IMR-90 (cell line): Measurements from ENCODE around the gene VPS37B. TPM values are rescaled to one million over a fixed set of nuclear protein-coding genes. Genes with fewer than 3 reads are reported as not detected.

Experiments used
- ATAC-seq: fragments of 200-7000 bp; cut with Tn5 transposase; 2 replicates; pipeline ENCODE4 v1.9.1; 2020; ENCODE audit warnings: low read depth, mild to moderate bottlenecking, moderate library complexity
- BruUV-seq: library from RNA; stranded (reverse); fragments of 400-500 nt; replicated peaks from 2 replicates; lab custom pipeline; 2021; lab: Mats Ljungman, UMichigan
- CTCF ChIA-PET: fragments of 300-600 bp; formaldehyde crosslinking; extraction: SDS; loops from one replicate; lab custom pipeline; 2021; ENCODE audit warnings: antibody characterized with exemption; lab: Yijun Ruan, JAX
- POLR2A ChIA-PET: fragments of 300-600 bp; sonication (Branson Sonifier 250); formaldehyde crosslinking; loops from one replicate; lab custom pipeline; 2022; ENCODE audit warnings: antibody characterized with exemption; ENCODE audit not compliant: unreplicated experiment; lab: Charles Lee
- DNase-seq: peaks from one replicate; pipeline ENCODE4 v3.0.0; 2013
- H2AFZ ChIP-seq: replicated peaks from 2 replicates; pipeline ENCODE3; 2013; ENCODE audit warnings: low read length, mild to moderate bottlenecking; ENCODE audit not compliant: poor library complexity
- H2AK5ac ChIP-seq: 2 replicates; pipeline ENCODE4 v1.6.1; 2013; ENCODE audit warnings: low read depth, low read length, inconsistent platforms
- H2AK9ac ChIP-seq: replicated peaks from 2 replicates; pipeline ENCODE3; 2013; ENCODE audit warnings: mild to moderate bottlenecking, low read depth, low read length, moderate library complexity; ENCODE audit not compliant: poor library complexity
- H2BK120ac ChIP-seq: 2 replicates; pipeline ENCODE4 v1.6.1; 2013; ENCODE audit warnings: low read depth, low read length, inconsistent platforms
- H2BK15ac ChIP-seq: 3 replicates; pipeline ENCODE4 v1.6.1; 2013; ENCODE audit warnings: low read depth, low read length, inconsistent platforms
- H2BK20ac ChIP-seq: 2 replicates; pipeline ENCODE4 v1.6.1; 2013; ENCODE audit warnings: low read depth, mild to moderate bottlenecking, inconsistent platforms, low read length, moderate library complexity
- H2BK5ac ChIP-seq: 2 replicates; pipeline ENCODE4 v1.6.1; 2013; ENCODE audit warnings: mild to moderate bottlenecking, low read depth, low read length, inconsistent platforms; ENCODE audit not compliant: poor library complexity, severe bottlenecking
- H3K14ac ChIP-seq: replicated peaks from 2 replicates; pipeline ENCODE4 v1.6.1; 2013; ENCODE audit warnings: low read depth, low read length, inconsistent platforms
- H3K18ac ChIP-seq: 2 replicates; pipeline ENCODE4 v1.6.1; 2013; ENCODE audit warnings: low read depth, low read length, control low read depth
- H3K23ac ChIP-seq: 2 replicates; pipeline ENCODE4 v1.6.1; 2013; ENCODE audit warnings: low read depth, low read length, inconsistent platforms
- H3K27ac ChIP-seq: 2 replicates; pipeline ENCODE4 v1.5.1; 2013; ENCODE audit warnings: mild to moderate bottlenecking, control low read depth, low read length; ENCODE audit not compliant: insufficient read depth
- H3K27me3 ChIP-seq: 2 replicates; pipeline ENCODE4 v1.6.1; 2013; ENCODE audit warnings: low read length; ENCODE audit not compliant: control insufficient read depth, insufficient read depth
- H3K36me3 ChIP-seq: 2 replicates; pipeline ENCODE4 v1.6.1; 2013; ENCODE audit warnings: low read length, mixed read lengths; ENCODE audit not compliant: control insufficient read depth, insufficient read depth
- H3K4ac ChIP-seq: 2 replicates; pipeline ENCODE4 v1.6.1; 2013; ENCODE audit warnings: low read depth, low read length, inconsistent platforms
- H3K4me1 ChIP-seq: 2 replicates; pipeline ENCODE4 v1.6.1; 2013; ENCODE audit warnings: low read length, mixed read lengths; ENCODE audit not compliant: control insufficient read depth, insufficient read depth
- H3K4me2 ChIP-seq: 2 replicates; pipeline ENCODE4 v1.6.1; 2013; ENCODE audit warnings: low read depth, mild to moderate bottlenecking, control low read depth, low read length, moderate library complexity
- H3K4me3 ChIP-seq: 2 replicates; pipeline ENCODE4 v1.5.1; 2013; ENCODE audit warnings: low read depth, mild to moderate bottlenecking, control low read depth, low read length, moderate library complexity; ENCODE audit not compliant: insufficient read depth
- H3K56ac ChIP-seq: 2 replicates; pipeline ENCODE4 v1.6.1; 2013; ENCODE audit warnings: low read length, inconsistent platforms; ENCODE audit not compliant: insufficient read depth; ENCODE audit errors: extremely low read depth
- H3K79me1 ChIP-seq, 2 experiments: 2 replicates each; pipeline ENCODE4 v1.6.1; 2013; ENCODE audit warnings: low read length in 2 of 2, inconsistent platforms in 1 of 2, low read depth in 1 of 2
- H3K9ac ChIP-seq: 2 replicates; pipeline ENCODE4 v1.6.1; 2013; ENCODE audit warnings: low read depth, low read length, control low read depth
- H3K9me1 ChIP-seq: 2 replicates; pipeline ENCODE4 v1.6.1; 2013; ENCODE audit warnings: low read length, inconsistent platforms; ENCODE audit not compliant: insufficient read depth
- H3K9me3 ChIP-seq: 2 replicates; pipeline ENCODE4 v1.6.1; 2013; ENCODE audit warnings: low read length; ENCODE audit not compliant: control insufficient read depth, insufficient read depth
- H4K20me1 ChIP-seq: 2 replicates; pipeline ENCODE4 v1.6.1; 2013; ENCODE audit warnings: low read length, inconsistent platforms; ENCODE audit not compliant: insufficient read depth
- H4K5ac ChIP-seq: 2 replicates; pipeline ENCODE4 v1.6.1; 2013; ENCODE audit warnings: mild to moderate bottlenecking, low read depth, low read length, control low read depth
- H4K8ac ChIP-seq, 2 experiments: 2 replicates each; pipeline ENCODE4 v1.6.1; 2013; ENCODE audit warnings: low read depth in 2 of 2, low read length in 2 of 2, control low read depth in 1 of 2, inconsistent platforms in 1 of 2
- H4K91ac ChIP-seq: 2 replicates; pipeline ENCODE4 v1.6.1; 2013; ENCODE audit warnings: low read depth, low read length, inconsistent platforms; ENCODE audit not compliant: insufficient read depth
- BHLHE40 ChIP-seq: fragments of 150-350 bp; IDR thresholded peaks from 2 replicates; pipeline ENCODE4 v1.6.1; 2016; ENCODE audit warnings: mild to moderate bottlenecking, low read depth, low read length
- CEBPB ChIP-seq: IDR thresholded peaks from 2 replicates; pipeline ENCODE4 v1.6.1; 2012; ENCODE audit warnings: low read depth, low read length, improper control_type of control experiment
- CHD1 ChIP-seq: IDR thresholded peaks from 2 replicates; pipeline ENCODE4 v1.6.1; 2012; ENCODE audit warnings: low read depth, low read length, improper control_type of control experiment
- MAFK ChIP-seq: IDR thresholded peaks from 2 replicates; pipeline ENCODE4 v1.6.1; 2012; ENCODE audit warnings: low read depth, low read length, improper control_type of control experiment
- MAZ ChIP-seq: IDR thresholded peaks from 2 replicates; pipeline ENCODE4 v1.6.1; 2012; ENCODE audit warnings: low read depth, mild to moderate bottlenecking, low read length, improper control_type of control experiment, moderate library complexity, borderline replicate concordance
- MXI1 ChIP-seq: IDR thresholded peaks from 2 replicates; pipeline ENCODE4 v1.6.1; 2012; ENCODE audit warnings: low read depth, mild to moderate bottlenecking, low read length, moderate library complexity, borderline replicate concordance
- NFE2L2 ChIP-seq: fragments of 150-350 bp; IDR thresholded peaks from 2 replicates; pipeline ENCODE4 v1.6.1; 2016; ENCODE audit warnings: low read depth, mild to moderate bottlenecking, low read length
- POLR2A ChIP-seq: IDR thresholded peaks from 2 replicates; pipeline ENCODE4 v1.6.1; 2012; ENCODE audit warnings: mild to moderate bottlenecking, low read depth, low read length
- RAD21 ChIP-seq: IDR thresholded peaks from 2 replicates; pipeline ENCODE4 v1.6.1; 2012; ENCODE audit warnings: low read length, improper control_type of control experiment
- RCOR1 ChIP-seq: IDR thresholded peaks from 2 replicates; pipeline ENCODE4 v1.6.1; 2012; ENCODE audit warnings: mild to moderate bottlenecking, low read length, improper control_type of control experiment; ENCODE audit not compliant: insufficient replicate concordance
- RFX5 ChIP-seq: IDR thresholded peaks from 2 replicates; pipeline ENCODE4 v1.8.0; 2012; ENCODE audit warnings: low read depth, mild to moderate bottlenecking, low read length, moderate library complexity
- SMC3 ChIP-seq: fragments of 150-350 bp; IDR thresholded peaks from 2 replicates; pipeline ENCODE4 v1.6.1; 2016; ENCODE audit warnings: low read depth, mild to moderate bottlenecking, antibody characterized with exemption, low read length, moderate library complexity
- WGBS, 2 experiments: methylation state at CpG; one replicate each; pipeline versions ENCODE4 v1.1.5 to v1.1.7; 2013; ENCODE audit warnings: missing lambda C conversion rate in 2 of 2; ENCODE audit not compliant: insufficient read length in 1 of 2; ENCODE audit errors: extremely low coverage in 2 of 2; 5-methylcytosine and 5-hydroxymethylcytosine counted together
- dilution Hi-C: fragments of 300-500 bp; cut with HindIII; formaldehyde crosslinking; loops from one replicate; pipeline ENCODE4 v1.14.3; 2018; ENCODE audit warnings: low sequenced_read_pairs; ENCODE audit not compliant: unreplicated experiment
- in situ Hi-C: fragments of 300-500 bp; cut with MboI; formaldehyde crosslinking; loops from 3 replicates; pipeline ENCODE4 v1.14.3; 2019; ENCODE audit warnings: low sequenced_read_pairs, inconsistent platforms, mixed read lengths
- intact Hi-C: fragments of 100-400 bp; cut with micrococcal nuclease; formaldehyde crosslinking; loops from 2 replicates; pipeline ENCODE4 v1.10.0; 2022
- polyA plus RNA-seq, 3 experiments: library from polyadenylated mRNA; depleted of rRNA; stranded (reverse); fragments of >200 nt; gene quantifications; 2 replicates each; pipeline ENCODE4 v1.2.3, GENCODE V29; 2012; ENCODE audit warnings: low replicate concordance in 1 of 3
- total RNA-seq: library from RNA; depleted of rRNA; stranded (reverse); fragments of >200 nt; gene quantifications from 2 replicates; pipeline ENCODE4 v1.2.3, GENCODE V29; 2012
- TF ChIP-seq, protein P1 (sequence below): fragments of 150-350 bp; IDR thresholded peaks from 2 replicates; pipeline ENCODE4 v1.6.1; 2016; ENCODE audit warnings: low read depth, mild to moderate bottlenecking, low read length, moderate library complexity, borderline replicate concordance
- TF ChIP-seq, protein P2 (sequence below): conservative IDR thresholded peaks from 2 replicates; pipeline ENCODE4 v1.5.1; 2012; ENCODE audit warnings: mild to moderate bottlenecking, low read depth, low read length, improper control_type of control experiment

VPS37B gene
- total and polyA plus RNA-seq, 2 of the 4 experiments (the other 2 are of a cell fraction) = 8.6 to 25.7 TPM

DNA sequence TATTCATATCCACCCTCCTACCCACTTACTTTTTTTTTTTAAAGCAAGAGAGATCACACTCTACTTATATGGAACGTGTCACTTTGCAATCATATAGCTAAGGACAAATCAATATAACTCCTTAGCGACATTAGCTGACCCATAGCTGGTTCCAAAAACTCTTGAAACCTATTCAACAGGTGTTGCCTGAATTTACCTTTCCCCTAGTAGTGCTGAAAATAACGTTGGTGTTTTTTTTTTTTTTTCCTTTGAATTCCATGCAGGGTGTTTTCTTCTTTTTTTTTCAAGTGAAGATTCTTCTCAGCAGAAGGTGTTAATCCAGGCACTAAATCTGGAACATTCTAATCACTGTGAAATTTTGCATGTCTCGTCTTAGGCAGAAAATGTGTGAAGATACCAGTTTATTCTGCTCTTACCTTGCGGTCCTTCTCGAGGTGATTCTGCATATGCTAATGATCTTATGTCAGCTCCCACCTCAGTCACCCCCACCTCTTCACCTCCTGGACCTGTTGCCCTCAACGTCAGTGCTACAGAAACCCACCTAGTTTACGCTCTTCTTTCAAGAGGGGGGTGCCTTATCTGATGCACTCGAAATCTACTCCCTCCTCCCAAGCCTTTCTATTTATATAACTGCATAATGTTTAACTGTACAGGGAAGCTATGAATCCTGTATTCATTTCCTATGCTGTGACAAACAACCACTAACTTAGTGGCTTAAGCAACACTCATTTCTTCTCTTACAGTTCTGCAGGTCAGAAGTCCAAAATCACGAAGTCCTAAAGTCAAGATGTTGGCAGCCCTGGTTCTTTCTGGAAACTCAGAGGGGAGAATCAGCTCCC lies 7.1 kb upstream of the VPS37B start:
- no peak overlapping the region for H2BK5ac ChIP-seq
- no peak overlapping the region for H2AK5ac ChIP-seq
- no peak overlapping the region for H4K8ac ChIP-seq
- no peak overlapping the region for H2BK120ac ChIP-seq
- H3K4me2 ChIP-seq = peak overlapping the region; percentile 26; the same call in 1 of the 2 replicates
- H4K91ac ChIP-seq = no peak overlapping the region
- H3K9me1 ChIP-seq = 0 out of 2 replicates have a peak, but pooled peaks cover 6% of the 10 kb centered on the region
- no peaks in the 10 kb centered on the region for H3K36me3 ChIP-seq
- BruUV-seq = no TSS peak
- POLR2A ChIA-PET = no interaction called here
- H3K9ac ChIP-seq = no peak overlapping the region
- H3K27ac ChIP-seq = no peak overlapping the region
- no peak overlapping the region for H3K14ac ChIP-seq
- no peak overlapping the region for H3K23ac ChIP-seq
- peaks cover 0 to 3% of the 10 kb centered on the region in 2 experiments; a peak in 1 of 4 replicates for H3K79me1 ChIP-seq
- H3K56ac ChIP-seq = no peak overlapping the region
- in situ Hi-C loops (no loop called here), intact Hi-C loops (no loop called here), dilution Hi-C loops (no loop called here)
- H3K27me3 ChIP-seq = no peaks in the 10 kb centered on the region; the same call in 1 of the 2 replicates
- peaks cover 4% of the 10 kb centered on the region; the same call in 1 of the 2 replicates for H4K20me1 ChIP-seq
- WGBS, 2 experiments = 33% methylated on average over 2 of the region's 10 CpGs; no CpG with 5 or more reads in 1 of the 2 experiments
- H3K4me1 ChIP-seq = peaks cover 3% of the 10 kb centered on the region
- H4K5ac ChIP-seq = no peak overlapping the region
- no peak overlapping the region for H3K4ac ChIP-seq
- H2AFZ ChIP-seq = peak overlapping the region; percentile 66
- H2BK20ac ChIP-seq = no peak overlapping the region
- H3K4me3 ChIP-seq = no peak overlapping the region
- no peak overlapping the region for H2BK15ac ChIP-seq
- DNase-seq = no peak
- no peak overlapping the region for H3K18ac ChIP-seq
- no peak overlapping the region for H2AK9ac ChIP-seq
- H3K9me3 ChIP-seq = no peaks in the 10 kb centered on the region
- CTCF ChIA-PET = interaction anchor here (0.7 to 1.3 kb wide), 3 partner anchors 15 to 109 kb away, joined by 3 to 5 read pairs (median 4); no protein-coding TSS in a partner anchor
- peak; percentile 37; the same call in 1 of the 2 replicates for ATAC-seq
- TF ChIP-seq MAFK (no peak), RFX5 (no peak), SMC3 (no peak), CEBPB (no peak), MXI1 (no peak), BHLHE40 (no peak), RAD21 (no peak), MAZ (no peak), POLR2A (no peak), RCOR1 (no peak), NFE2L2 (no peak), CHD1 (no peak)
- TF ChIP-seq, protein P1, sequence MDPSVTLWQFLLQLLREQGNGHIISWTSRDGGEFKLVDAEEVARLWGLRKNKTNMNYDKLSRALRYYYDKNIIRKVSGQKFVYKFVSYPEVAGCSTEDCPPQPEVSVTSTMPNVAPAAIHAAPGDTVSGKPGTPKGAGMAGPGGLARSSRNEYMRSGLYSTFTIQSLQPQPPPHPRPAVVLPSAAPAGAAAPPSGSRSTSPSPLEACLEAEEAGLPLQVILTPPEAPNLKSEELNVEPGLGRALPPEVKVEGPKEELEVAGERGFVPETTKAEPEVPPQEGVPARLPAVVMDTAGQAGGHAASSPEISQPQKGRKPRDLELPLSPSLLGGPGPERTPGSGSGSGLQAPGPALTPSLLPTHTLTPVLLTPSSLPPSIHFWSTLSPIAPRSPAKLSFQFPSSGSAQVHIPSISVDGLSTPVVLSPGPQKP = no peak
- TF ChIP-seq, protein P2, sequence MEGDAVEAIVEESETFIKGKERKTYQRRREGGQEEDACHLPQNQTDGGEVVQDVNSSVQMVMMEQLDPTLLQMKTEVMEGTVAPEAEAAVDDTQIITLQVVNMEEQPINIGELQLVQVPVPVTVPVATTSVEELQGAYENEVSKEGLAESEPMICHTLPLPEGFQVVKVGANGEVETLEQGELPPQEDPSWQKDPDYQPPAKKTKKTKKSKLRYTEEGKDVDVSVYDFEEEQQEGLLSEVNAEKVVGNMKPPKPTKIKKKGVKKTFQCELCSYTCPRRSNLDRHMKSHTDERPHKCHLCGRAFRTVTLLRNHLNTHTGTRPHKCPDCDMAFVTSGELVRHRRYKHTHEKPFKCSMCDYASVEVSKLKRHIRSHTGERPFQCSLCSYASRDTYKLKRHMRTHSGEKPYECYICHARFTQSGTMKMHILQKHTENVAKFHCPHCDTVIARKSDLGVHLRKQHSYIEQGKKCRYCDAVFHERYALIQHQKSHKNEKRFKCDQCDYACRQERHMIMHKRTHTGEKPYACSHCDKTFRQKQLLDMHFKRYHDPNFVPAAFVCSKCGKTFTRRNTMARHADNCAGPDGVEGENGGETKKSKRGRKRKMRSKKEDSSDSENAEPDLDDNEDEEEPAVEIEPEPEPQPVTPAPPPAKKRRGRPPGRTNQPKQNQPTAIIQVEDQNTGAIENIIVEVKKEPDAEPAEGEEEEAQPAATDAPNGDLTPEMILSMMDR = no peak
